OCI-LY7 (cell line): ENCODE data around the gene ST8SIA2. TPM values are rescaled to one million over a fixed set of nuclear protein-coding genes. Genes with fewer than 3 reads are reported as not detected.

Experiments
- BruUV-seq: library from RNA; stranded (reverse); fragments of 400-500 nt; replicated peaks from 2 replicates; lab custom pipeline; 2021; lab: Mats Ljungman, UMichigan
- CTCF ChIA-PET: fragments of 300-600 bp; sonication (Branson Sonifier 250); formaldehyde crosslinking; loops from one replicate; lab custom pipeline; 2022; ENCODE audit warnings: antibody characterized with exemption; ENCODE audit not compliant: unreplicated experiment; lab: Charles Lee
- POLR2A ChIA-PET: fragments of 300-600 bp; sonication (Branson Sonifier 250); formaldehyde crosslinking; loops from one replicate; lab custom pipeline; 2022; ENCODE audit warnings: antibody characterized with exemption; lab: Charles Lee
- DNase-seq: peaks from one replicate; pipeline ENCODE4 v3.0.0-alpha.2; 2015; ENCODE audit warnings: low spot score
- H2AFZ ChIP-seq: fragments of 200-600 bp; sonication (generic), shearing (Covaris generic); 2 replicates; pipeline ENCODE4 v1.6.1; 2014; ENCODE audit warnings: mild to moderate bottlenecking, antibody characterized with exemption, low read length, moderate library complexity
- H3K27ac ChIP-seq: fragments of 200-600 bp; sonication (generic); 2 replicates; pipeline ENCODE4 v1.5.1; 2014; ENCODE audit warnings: mixed run types, low read depth, mild to moderate bottlenecking, moderate library complexity, low read length, inconsistent platforms; ENCODE audit not compliant: poor library complexity, severe bottlenecking
- H3K36me3 ChIP-seq: fragments of 200-600 bp; sonication (generic); 2 replicates; pipeline ENCODE4 v1.6.1; 2014; ENCODE audit warnings: mild to moderate bottlenecking, antibody characterized with exemption, low read length, moderate library complexity, mixed read lengths; ENCODE audit not compliant: insufficient read depth
- H3K4me1 ChIP-seq: fragments of 200-600 bp; sonication (generic); 2 replicates; pipeline ENCODE4 v1.5.1; 2014; ENCODE audit warnings: mild to moderate bottlenecking, low read length; ENCODE audit not compliant: insufficient read depth, poor library complexity, severe bottlenecking
- H3K4me2 ChIP-seq: fragments of 200-600 bp; sonication (generic); 2 replicates; pipeline ENCODE4 v1.6.1; 2014; ENCODE audit warnings: mild to moderate bottlenecking, low read length
- H3K4me3 ChIP-seq: fragments of 200-600 bp; sonication (generic); 2 replicates; pipeline ENCODE4 v1.5.1; 2014; ENCODE audit warnings: mild to moderate bottlenecking, low read depth, low read length; ENCODE audit not compliant: poor library complexity, severe bottlenecking
- H3K79me2 ChIP-seq: fragments of 200-600 bp; sonication (generic); 2 replicates; pipeline ENCODE4 v1.6.1; 2016; ENCODE audit warnings: low read depth, mild to moderate bottlenecking, low read length, moderate library complexity, mixed read lengths; ENCODE audit not compliant: insufficient read depth
- H3K9me2 ChIP-seq: fragments of 200-600 bp; sonication (generic); 2 replicates; pipeline ENCODE4 v1.6.1; 2016; ENCODE audit warnings: mild to moderate bottlenecking, low read length, mixed read lengths; ENCODE audit not compliant: insufficient read depth
- H3K9me3 ChIP-seq: fragments of 200-600 bp; sonication (generic); 2 replicates; pipeline ENCODE4 v1.6.1; 2014; ENCODE audit warnings: mild to moderate bottlenecking, mixed run types, low read length, mixed read lengths
- H4K20me1 ChIP-seq: fragments of 200-600 bp; sonication (generic); 2 replicates; pipeline ENCODE4 v1.6.1; 2014; ENCODE audit warnings: mild to moderate bottlenecking, antibody characterized with exemption, low read length, moderate library complexity, mixed read lengths; ENCODE audit not compliant: insufficient read depth
- EZH2phosphoT487 ChIP-seq: fragments of 200-600 bp; sonication (generic); IDR thresholded peaks from 2 replicates; pipeline ENCODE4 v1.6.1; 2018; ENCODE audit warnings: low read depth, borderline replicate concordance, mild to moderate bottlenecking, mixed run types, antibody characterized with exemption, low read length, moderate library complexity, mixed read lengths
- intact Hi-C: fragments of 100-400 bp; cut with micrococcal nuclease; formaldehyde crosslinking; loops from one replicate; pipeline ENCODE4 v1.10.0; 2022; ENCODE audit not compliant: unreplicated experiment
- total RNA-seq, 2 experiments: library from RNA; depleted of rRNA in 1 of 2; stranded (reverse); fragments of >200 nt in 1 of 2; shearing (Covaris generic) in 1 of 2; gene quantifications; 2 replicates each; pipeline ENCODE4 v1.2.3, GENCODE V29; 2014 to 2022
- TF ChIP-seq, protein P1 (sequence below): fragments of 200-600 bp; sonication (generic); conservative IDR thresholded peaks from 2 replicates; pipeline ENCODE4 v1.5.1; 2014; ENCODE audit warnings: mild to moderate bottlenecking, antibody characterized with exemption, low read length, moderate library complexity, mixed read lengths

ST8SIA2 gene
- total RNA-seq, 2 experiments from 2014 or later = not detected

DNA sequence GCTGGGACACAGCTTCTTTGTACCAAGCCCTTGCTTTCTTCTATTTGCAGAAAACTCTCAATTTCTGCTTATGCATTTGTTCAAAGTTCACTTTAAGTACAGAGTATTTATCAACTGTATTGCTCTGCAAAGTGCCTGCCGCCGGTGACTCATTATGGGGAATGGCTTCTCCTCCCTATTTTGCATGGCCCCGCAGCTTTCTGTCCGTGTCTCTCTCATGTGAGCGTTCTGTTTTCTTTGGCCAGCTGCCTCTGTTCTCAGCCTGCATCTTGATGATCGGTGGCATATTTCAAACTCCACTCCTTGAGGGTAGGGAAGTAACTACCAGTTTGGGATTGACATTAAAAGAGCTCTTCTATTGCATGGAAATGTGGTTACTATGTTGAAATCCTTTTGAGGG is 28.6 kb upstream of the ST8SIA2 start:
- H2AFZ ChIP-seq = no peak overlapping the region
- no peak overlapping the region for H3K27ac ChIP-seq
- H3K4me1 ChIP-seq = no peaks in the 10 kb centered on the region
- H3K4me3 ChIP-seq = no peak overlapping the region
- no peaks in the 10 kb centered on the region for H3K79me2 ChIP-seq
- DNase-seq = no peak
- no peaks in the 10 kb centered on the region for H3K9me3 ChIP-seq
- no peaks in the 10 kb centered on the region for H4K20me1 ChIP-seq
- intact Hi-C loops = no loop called here
- no peak for TF ChIP-seq EZH2phosphoT487
- TF ChIP-seq, protein P1, sequence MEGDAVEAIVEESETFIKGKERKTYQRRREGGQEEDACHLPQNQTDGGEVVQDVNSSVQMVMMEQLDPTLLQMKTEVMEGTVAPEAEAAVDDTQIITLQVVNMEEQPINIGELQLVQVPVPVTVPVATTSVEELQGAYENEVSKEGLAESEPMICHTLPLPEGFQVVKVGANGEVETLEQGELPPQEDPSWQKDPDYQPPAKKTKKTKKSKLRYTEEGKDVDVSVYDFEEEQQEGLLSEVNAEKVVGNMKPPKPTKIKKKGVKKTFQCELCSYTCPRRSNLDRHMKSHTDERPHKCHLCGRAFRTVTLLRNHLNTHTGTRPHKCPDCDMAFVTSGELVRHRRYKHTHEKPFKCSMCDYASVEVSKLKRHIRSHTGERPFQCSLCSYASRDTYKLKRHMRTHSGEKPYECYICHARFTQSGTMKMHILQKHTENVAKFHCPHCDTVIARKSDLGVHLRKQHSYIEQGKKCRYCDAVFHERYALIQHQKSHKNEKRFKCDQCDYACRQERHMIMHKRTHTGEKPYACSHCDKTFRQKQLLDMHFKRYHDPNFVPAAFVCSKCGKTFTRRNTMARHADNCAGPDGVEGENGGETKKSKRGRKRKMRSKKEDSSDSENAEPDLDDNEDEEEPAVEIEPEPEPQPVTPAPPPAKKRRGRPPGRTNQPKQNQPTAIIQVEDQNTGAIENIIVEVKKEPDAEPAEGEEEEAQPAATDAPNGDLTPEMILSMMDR = no peak
- ChIA-PET POLR2A (no interaction called here), CTCF (no interaction called here)
- H3K9me2 ChIP-seq = no peaks in the 10 kb centered on the region
- H3K4me2 ChIP-seq = no peak overlapping the region
- no peaks in the 10 kb centered on the region for H3K36me3 ChIP-seq
- BruUV-seq = no TSS peak

DNA sequence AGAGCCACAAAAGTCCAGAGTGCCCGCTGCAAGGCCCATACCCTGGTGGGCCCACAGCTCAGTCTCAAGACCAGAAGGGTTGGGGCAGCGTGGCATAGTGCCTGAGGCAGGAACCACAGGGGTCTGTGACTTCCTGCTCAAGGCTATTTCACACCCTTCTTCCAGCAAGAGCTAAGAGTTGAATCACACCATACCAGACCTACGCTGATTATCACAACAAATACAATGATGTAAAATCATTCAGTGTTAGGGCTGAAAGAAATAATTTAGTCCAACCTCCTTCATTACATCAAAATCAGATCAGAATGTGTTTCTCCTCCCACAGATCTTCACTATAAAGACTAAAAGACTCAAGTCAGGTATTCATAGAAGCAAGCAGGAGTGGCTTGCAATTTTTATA is 27.8 kb upstream of the ST8SIA2 start:
- H2AFZ ChIP-seq = no peak overlapping the region
- H3K9me3 ChIP-seq = no peaks in the 10 kb centered on the region
- H3K9me2 ChIP-seq = no peaks in the 10 kb centered on the region
- H3K4me2 ChIP-seq = no peak overlapping the region
- CTCF ChIA-PET = no interaction called here
- no peaks in the 10 kb centered on the region for H3K36me3 ChIP-seq
- no peak overlapping the region for H3K27ac ChIP-seq
- TF ChIP-seq EZH2phosphoT487 = no peak
- TF ChIP-seq, protein P1 = no peak
- POLR2A ChIA-PET = no interaction called here
- H3K4me1 ChIP-seq = no peaks in the 10 kb centered on the region
- no TSS peak for BruUV-seq
- H4K20me1 ChIP-seq = no peaks in the 10 kb centered on the region
- intact Hi-C loops = no loop called here
- no peaks in the 10 kb centered on the region for H3K79me2 ChIP-seq
- H3K4me3 ChIP-seq = no peak overlapping the region
- DNase-seq = no peak

DNA sequence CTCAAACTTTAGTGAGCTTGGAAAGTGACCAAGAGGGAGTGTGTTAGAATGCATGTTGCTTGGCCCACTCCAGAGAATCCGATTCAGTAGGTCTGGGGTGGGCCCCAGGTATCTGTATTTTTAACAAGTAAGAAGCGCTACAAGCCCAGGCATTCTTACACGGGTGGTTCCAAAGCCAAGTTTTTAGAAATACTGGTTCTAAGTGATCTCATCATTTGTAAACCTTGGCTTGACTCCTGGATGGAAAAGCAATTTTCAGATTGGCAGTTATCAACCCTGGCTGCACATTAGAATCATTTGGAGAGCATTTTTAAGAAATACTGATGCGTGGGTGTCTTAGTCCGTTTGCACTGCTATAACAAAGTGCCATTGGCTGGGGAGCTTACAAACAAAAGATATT is 27.3 kb upstream of the ST8SIA2 start:
- no peak overlapping the region for H3K27ac ChIP-seq
- BruUV-seq = no TSS peak
- no peak overlapping the region for H3K4me2 ChIP-seq
- H4K20me1 ChIP-seq = no peaks in the 10 kb centered on the region
- ChIA-PET CTCF (no interaction called here), POLR2A (no interaction called here)
- no peak overlapping the region for H3K4me3 ChIP-seq
- H3K36me3 ChIP-seq = no peaks in the 10 kb centered on the region
- H2AFZ ChIP-seq = no peak overlapping the region
- H3K79me2 ChIP-seq = no peaks in the 10 kb centered on the region
- no peak for DNase-seq
- H3K9me2 ChIP-seq = no peaks in the 10 kb centered on the region
- no peaks in the 10 kb centered on the region for H3K4me1 ChIP-seq
- intact Hi-C loops = no loop called here
- TF ChIP-seq, protein P1 = no peak
- no peak for TF ChIP-seq EZH2phosphoT487
- no peaks in the 10 kb centered on the region for H3K9me3 ChIP-seq
